HFF-Myc (cell line): ENCODE measurements around the gene AARS2.

Source experiments
- DNase-seq: peaks from one replicate; pipeline ENCODE4 v3.0.0-alpha.2; 2011; ENCODE audit warnings: low read depth; ENCODE audit errors: extremely low read depth
- H3K4me3 ChIP-seq: replicated peaks from 2 replicates; pipeline ENCODE4 v1.5.1; 2011; ENCODE audit warnings: low read depth, mild to moderate bottlenecking, control low read depth, low read length
- TF ChIP-seq, protein P1 (sequence below): IDR thresholded peaks from 2 replicates; pipeline ENCODE4 v1.5.1; 2012; ENCODE audit warnings: mild to moderate bottlenecking, low read depth, low read length, control low read depth; ENCODE audit errors: missing control alignments

AARS2 gene

DNA sequence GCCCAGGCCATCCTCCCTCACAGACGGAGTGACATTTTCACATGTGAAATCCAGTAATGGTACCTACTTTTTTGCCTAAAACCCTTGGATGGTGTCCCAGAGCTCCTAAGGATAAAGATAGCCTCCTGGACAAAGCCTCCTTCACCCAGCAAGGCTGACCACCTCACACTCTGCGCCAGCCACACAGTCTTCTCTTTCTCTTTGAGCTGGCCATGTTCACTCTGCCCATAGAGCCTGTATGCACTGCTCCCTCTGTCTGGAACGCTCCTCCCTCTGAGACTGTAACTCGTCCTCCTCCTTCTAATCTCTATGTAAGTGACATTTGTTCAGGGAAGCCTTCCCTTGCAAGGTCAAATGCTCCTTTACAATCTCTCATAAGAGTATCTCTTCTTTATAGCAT, 28.3 kb downstream of the AARS2 start:
- TF ChIP-seq, protein P1, sequence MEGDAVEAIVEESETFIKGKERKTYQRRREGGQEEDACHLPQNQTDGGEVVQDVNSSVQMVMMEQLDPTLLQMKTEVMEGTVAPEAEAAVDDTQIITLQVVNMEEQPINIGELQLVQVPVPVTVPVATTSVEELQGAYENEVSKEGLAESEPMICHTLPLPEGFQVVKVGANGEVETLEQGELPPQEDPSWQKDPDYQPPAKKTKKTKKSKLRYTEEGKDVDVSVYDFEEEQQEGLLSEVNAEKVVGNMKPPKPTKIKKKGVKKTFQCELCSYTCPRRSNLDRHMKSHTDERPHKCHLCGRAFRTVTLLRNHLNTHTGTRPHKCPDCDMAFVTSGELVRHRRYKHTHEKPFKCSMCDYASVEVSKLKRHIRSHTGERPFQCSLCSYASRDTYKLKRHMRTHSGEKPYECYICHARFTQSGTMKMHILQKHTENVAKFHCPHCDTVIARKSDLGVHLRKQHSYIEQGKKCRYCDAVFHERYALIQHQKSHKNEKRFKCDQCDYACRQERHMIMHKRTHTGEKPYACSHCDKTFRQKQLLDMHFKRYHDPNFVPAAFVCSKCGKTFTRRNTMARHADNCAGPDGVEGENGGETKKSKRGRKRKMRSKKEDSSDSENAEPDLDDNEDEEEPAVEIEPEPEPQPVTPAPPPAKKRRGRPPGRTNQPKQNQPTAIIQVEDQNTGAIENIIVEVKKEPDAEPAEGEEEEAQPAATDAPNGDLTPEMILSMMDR, result no peak
- DNase-seq, result no peak
- no peak overlapping the region for H3K4me3 ChIP-seq

DNA sequence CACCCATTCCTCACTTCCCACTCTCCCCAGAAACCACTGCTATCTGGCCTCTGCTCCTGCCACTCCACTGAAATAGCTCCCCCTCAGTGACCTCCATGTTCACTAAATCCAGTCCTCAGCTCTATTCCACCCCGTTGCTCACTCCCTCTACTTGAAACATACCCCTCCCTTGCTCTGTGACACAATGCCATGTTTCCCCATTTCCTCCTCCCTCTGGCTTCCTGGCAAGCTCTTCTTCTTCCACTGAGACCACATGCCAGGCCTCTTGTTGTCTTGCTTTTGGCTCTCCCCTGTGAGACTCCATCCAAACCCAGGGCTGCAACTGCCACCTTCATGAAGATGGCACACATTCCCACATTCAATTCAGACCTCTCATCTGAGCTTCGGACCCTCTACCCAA, 29.0 kb downstream of the AARS2 start:
- no peak for DNase-seq
- TF ChIP-seq, protein P1, result no peak

DNA sequence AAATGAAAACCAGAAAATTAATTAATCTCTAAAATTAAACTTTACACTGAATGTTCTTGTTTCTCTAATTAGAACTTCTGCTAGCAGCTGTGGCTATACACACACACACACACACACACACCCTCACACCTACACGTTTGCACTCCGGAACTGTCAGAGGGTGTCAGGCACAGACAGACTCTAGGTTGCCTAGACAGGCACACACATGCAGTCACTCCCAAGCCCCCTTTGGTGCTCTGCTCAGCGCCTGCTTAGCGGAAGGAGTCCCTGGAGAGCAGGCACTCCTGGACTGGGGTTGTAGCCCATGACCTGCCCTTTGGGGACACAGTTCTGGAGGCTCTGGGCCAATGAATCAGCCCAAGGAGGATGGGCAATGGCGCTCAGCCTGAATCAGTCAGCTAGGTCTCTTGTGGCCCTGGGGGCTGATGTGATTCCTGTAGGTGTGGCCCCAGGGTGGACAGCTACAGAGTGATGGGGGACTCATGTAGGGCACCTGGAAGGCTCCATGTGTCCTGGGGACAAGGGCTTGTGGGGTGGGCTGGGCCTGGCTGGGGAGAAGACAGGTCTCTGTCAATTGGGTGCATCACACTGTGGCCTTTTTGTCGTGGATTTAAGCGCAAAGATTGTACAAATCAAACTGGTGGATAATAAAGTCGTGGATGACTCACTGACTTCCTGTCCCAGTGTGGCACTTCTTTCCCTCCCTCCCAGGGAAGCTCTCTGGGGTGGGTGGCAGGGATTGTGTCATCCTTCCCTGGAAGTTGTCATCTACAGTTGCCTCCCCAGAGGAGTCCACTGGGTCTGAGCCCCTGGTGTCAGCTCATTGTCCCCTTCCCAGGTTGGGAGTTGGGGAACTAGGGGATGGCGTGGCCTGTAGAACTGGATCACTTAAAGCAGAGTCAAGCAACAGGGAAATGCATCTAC, 34.1 kb downstream of the AARS2 start:
- DNase-seq, result no peak
- TF ChIP-seq, protein P1, result no peak
- no peak overlapping the region for H3K4me3 ChIP-seq

More for the DNA sequence above, 29.0 kb downstream of the AARS2 start:
- no peak overlapping the region for H3K4me3 ChIP-seq

DNA sequence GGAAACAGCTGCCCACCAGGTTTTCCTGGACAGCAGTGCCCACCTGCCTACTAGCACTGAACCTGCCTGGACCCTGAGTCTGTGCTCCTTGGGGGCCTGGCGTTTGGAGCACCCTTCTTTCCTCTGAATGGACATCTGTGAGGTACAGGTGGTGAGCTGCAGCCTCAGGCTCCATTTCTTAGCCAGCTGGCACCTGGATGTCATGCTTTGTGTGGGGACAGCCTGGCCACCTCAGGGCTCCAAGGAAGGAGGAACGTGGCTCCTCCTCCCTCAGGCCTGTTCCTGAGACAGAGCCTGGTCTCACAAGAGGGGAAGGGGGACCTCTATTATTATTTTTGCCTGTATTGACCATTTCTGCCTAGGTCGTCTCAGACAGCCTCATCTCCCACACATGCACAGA, 34.8 kb downstream of the AARS2 start:
- no peak for DNase-seq
- TF ChIP-seq, protein P1, result no peak
- no peak overlapping the region for H3K4me3 ChIP-seq

DNA sequence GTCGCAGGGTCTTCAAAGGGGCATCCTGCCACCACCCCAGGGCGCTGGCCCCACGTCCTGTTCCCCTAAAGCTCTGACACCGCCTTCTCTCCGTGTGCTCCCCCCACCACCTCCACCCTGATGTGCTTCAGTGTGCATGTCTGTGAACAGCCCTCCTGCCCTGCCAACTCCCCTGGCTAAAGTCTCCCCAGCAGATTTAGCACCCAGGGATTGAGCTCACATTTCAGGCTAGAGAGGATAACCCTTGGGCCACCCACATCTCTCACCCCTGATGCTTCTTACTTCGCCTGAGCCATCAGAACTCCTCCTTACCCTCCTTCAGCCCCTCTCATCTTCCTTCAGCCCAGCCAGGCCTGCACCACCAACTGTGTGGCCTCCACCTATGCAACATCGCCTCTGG, 35.4 kb downstream of the AARS2 start:
- TF ChIP-seq, protein P1, result no peak
- DNase-seq, result no peak

DNA sequence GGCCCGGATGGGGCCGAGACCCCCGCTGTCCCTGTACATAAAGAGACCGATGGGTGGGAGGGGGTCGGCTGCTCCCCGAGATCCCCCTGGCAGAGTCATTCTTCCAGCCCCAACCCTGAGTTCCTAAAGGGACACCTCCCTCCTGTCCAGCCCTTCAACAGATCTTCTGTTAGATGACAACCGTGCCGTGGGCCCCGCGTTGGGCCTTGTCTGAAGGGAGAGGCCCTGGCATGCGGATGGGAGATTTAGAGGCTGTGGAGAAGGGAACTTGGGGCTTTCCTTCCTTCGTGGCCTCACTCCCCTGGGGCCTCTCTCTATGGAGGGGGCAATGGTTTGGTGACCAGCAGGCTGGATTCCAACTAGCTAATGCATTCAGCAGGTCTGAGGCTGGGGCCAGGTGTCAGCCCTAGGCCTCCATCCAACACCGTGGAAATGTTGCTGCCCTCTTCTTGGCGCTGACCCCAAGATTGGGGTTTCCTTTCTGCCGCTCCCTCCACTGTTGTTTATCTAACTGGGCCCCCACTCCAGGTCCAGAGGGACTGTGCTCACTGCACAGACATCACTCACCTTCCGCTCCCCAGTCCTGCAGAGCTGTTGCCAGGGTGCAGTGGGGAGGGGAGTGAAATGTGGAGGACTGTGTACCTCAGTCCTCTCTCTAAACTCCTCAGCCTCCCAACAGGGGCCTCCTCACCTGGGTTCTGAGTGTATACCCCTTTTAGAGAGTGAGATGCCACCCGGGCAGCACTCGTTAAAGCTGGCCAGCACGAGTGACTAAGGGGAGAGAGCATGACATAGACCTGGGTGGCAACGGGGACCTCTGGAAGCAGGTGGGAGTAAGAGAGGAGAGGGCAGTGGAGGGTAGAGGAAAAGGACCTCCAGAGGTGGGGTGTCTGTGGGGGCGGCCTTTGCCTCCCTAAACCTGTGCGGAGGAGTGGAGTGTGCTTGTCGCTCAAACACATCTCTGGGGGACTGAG, 36.2 kb downstream of the AARS2 start:
- no peak overlapping the region for H3K4me3 ChIP-seq
- DNase-seq, result no peak
- TF ChIP-seq, protein P1, result no peak

More for the DNA sequence above, 35.4 kb downstream of the AARS2 start:
- no peak overlapping the region for H3K4me3 ChIP-seq
